H9 (cell line): ENCODE data around the gene PNMT. TPM values are rescaled to one million over a fixed set of nuclear protein-coding genes. Genes with fewer than 3 reads are reported as not detected.

ENCODE experiments used
- DNase-seq: peaks from one replicate; pipeline ENCODE4 v3.0.0-alpha.2; 2017
- H2AFZ ChIP-seq: one replicate; pipeline ENCODE4 v1.6.1; 2013; ENCODE audit warnings: mild to moderate bottlenecking, low read length, control low read depth, moderate library complexity
- H2AK5ac ChIP-seq: 2 replicates; pipeline ENCODE4 v1.6.1; 2013; ENCODE audit warnings: low read length, control low read depth, mixed read lengths; ENCODE audit not compliant: insufficient read length
- H2BK120ac ChIP-seq: one replicate; pipeline ENCODE4 v1.6.1; 2013; ENCODE audit warnings: low read depth, mild to moderate bottlenecking, low read length, control low read depth, inconsistent platforms; ENCODE audit not compliant: poor library complexity, severe bottlenecking
- H2BK12ac ChIP-seq: 2 replicates; pipeline ENCODE4 v1.6.1; 2013; ENCODE audit warnings: low read length, control low read depth, mixed read lengths, low read depth; ENCODE audit not compliant: insufficient read length
- H2BK15ac ChIP-seq: 2 replicates; pipeline ENCODE4 v1.6.1; 2013; ENCODE audit warnings: low read depth, low read length, control low read depth
- H2BK20ac ChIP-seq: one replicate; pipeline ENCODE4 v1.6.1; 2013; ENCODE audit warnings: low read depth, mild to moderate bottlenecking, low read length, control low read depth, inconsistent platforms; ENCODE audit not compliant: poor library complexity, severe bottlenecking
- H2BK5ac ChIP-seq: 2 replicates; pipeline ENCODE4 v1.6.1; 2013; ENCODE audit warnings: low read length, control low read depth, mixed read lengths; ENCODE audit not compliant: insufficient read length
- H3K14ac ChIP-seq: 2 replicates; pipeline ENCODE4 v1.6.1; 2013; ENCODE audit warnings: low read length, control low read depth; ENCODE audit not compliant: insufficient read depth
- H3K18ac ChIP-seq: 2 replicates; pipeline ENCODE4 v1.6.1; 2013; ENCODE audit warnings: low read depth, mild to moderate bottlenecking, mixed read lengths, low read length, control low read depth; ENCODE audit not compliant: insufficient read length
- H3K23ac ChIP-seq: 2 replicates; pipeline ENCODE4 v1.6.1; 2013; ENCODE audit warnings: low read length, control low read depth, mixed read lengths, low read depth; ENCODE audit not compliant: insufficient read length
- H3K23me2 ChIP-seq: 2 replicates; pipeline ENCODE4 v1.6.1; 2013; ENCODE audit warnings: low read depth, mild to moderate bottlenecking, mixed read lengths, low read length, control low read depth; ENCODE audit not compliant: insufficient read length, poor library complexity, severe bottlenecking
- H3K27ac ChIP-seq: 2 replicates; pipeline ENCODE4 v1.5.1; 2013; ENCODE audit warnings: low read length, control low read depth, mixed read lengths, low read depth; ENCODE audit not compliant: insufficient read length
- H3K27me3 ChIP-seq: 2 replicates; pipeline ENCODE4 v1.6.1; 2013; ENCODE audit warnings: low read length, control low read depth, inconsistent platforms; ENCODE audit not compliant: insufficient read depth
- H3K4ac ChIP-seq: 2 replicates; pipeline ENCODE4 v1.6.1; 2013; ENCODE audit warnings: low read depth, mild to moderate bottlenecking, control low read depth, inconsistent platforms, low read length, moderate library complexity
- H3K4me1 ChIP-seq: 2 replicates; pipeline ENCODE4 v1.6.1; 2013; ENCODE audit warnings: low read length, control low read depth, inconsistent platforms; ENCODE audit not compliant: insufficient read depth
- H3K4me2 ChIP-seq: 2 replicates; pipeline ENCODE4 v1.6.1; 2013; ENCODE audit warnings: low read length, control low read depth, mixed read lengths; ENCODE audit not compliant: insufficient read length, insufficient read depth
- H3K56ac ChIP-seq: 2 replicates; pipeline ENCODE4 v1.6.1; 2013; ENCODE audit warnings: low read depth, mild to moderate bottlenecking, mixed read lengths, low read length, control low read depth; ENCODE audit not compliant: insufficient read length
- H3K79me1 ChIP-seq: 2 replicates; pipeline ENCODE4 v1.6.1; 2013; ENCODE audit warnings: low read depth, mild to moderate bottlenecking, moderate library complexity, low read length, control low read depth, inconsistent platforms; ENCODE audit not compliant: insufficient read depth, poor library complexity, severe bottlenecking
- H3K79me2 ChIP-seq: 2 replicates; pipeline ENCODE4 v1.6.1; 2013; ENCODE audit warnings: low read length, control low read depth, inconsistent platforms; ENCODE audit not compliant: insufficient read depth
- H3K9ac ChIP-seq: 2 replicates; pipeline ENCODE4 v1.6.1; 2013; ENCODE audit warnings: low read length, control low read depth, mixed read lengths; ENCODE audit not compliant: insufficient read length; ENCODE audit errors: extremely low read depth
- H3K9me3 ChIP-seq: one replicate; pipeline ENCODE4 v1.6.1; 2013; ENCODE audit warnings: low read depth, low read length, inconsistent platforms; ENCODE audit not compliant: control insufficient read depth
- H3T11ph ChIP-seq: one replicate; pipeline ENCODE4 v1.6.1; 2013; ENCODE audit warnings: mild to moderate bottlenecking, low read length, control low read depth, inconsistent platforms
- H4K20me1 ChIP-seq: one replicate; pipeline ENCODE4 v1.6.1; 2013; ENCODE audit not compliant: control insufficient read depth, insufficient read length, insufficient read depth
- H4K5ac ChIP-seq: 2 replicates; pipeline ENCODE4 v1.6.1; 2013; ENCODE audit warnings: low read depth, mild to moderate bottlenecking, mixed read lengths, low read length, control low read depth; ENCODE audit not compliant: insufficient read length
- H4K8ac ChIP-seq: replicated peaks from 2 replicates; pipeline ENCODE4 v1.6.1; 2013; ENCODE audit warnings: low read length, control low read depth, mixed read lengths, low read depth; ENCODE audit not compliant: insufficient read length
- H4K91ac ChIP-seq: 2 replicates; pipeline ENCODE4 v1.6.1; 2013; ENCODE audit warnings: low read depth, mild to moderate bottlenecking, moderate library complexity, mixed read lengths, low read length, control low read depth; ENCODE audit not compliant: insufficient read length
- H3K27ac Mint-ChIP-seq, 3 experiments: 2 replicates in 2 of 3; 3 replicates in 1 of 3; pipeline ENCODE4 v1.8.0; 2020 to 2021; ENCODE audit warnings: mixed read lengths in 3 of 3, mild to moderate bottlenecking in 1 of 3, moderate library complexity in 1 of 3
- H3K27me3 Mint-ChIP-seq: 2 replicates; pipeline ENCODE4 v1.8.0; 2021; ENCODE audit warnings: low read depth, mild to moderate bottlenecking, moderate library complexity, mixed read lengths
- H3K36me3 Mint-ChIP-seq, 3 experiments: 2 replicates in 2 of 3; 3 replicates in 1 of 3; pipeline ENCODE4 v1.8.0; 2020 to 2021; ENCODE audit warnings: low read depth in 3 of 3, mixed read lengths in 3 of 3; ENCODE audit not compliant: insufficient read depth in 1 of 3
- H3K4me1 Mint-ChIP-seq, 2 experiments: 2 replicates each; pipeline ENCODE4 v1.8.0; 2020; ENCODE audit warnings: mixed read lengths in 2 of 2
- H3K4me3 Mint-ChIP-seq, 2 experiments: 2 replicates in 1 of 2; 3 replicates in 1 of 2; pipeline ENCODE4 v1.8.0; 2020 to 2021; ENCODE audit warnings: mild to moderate bottlenecking in 2 of 2, mixed read lengths in 2 of 2, moderate library complexity in 1 of 2
- H3K9me3 Mint-ChIP-seq, 2 experiments: 2 replicates in 1 of 2; 3 replicates in 1 of 2; pipeline ENCODE4 v1.8.0; 2020; ENCODE audit warnings: mild to moderate bottlenecking in 2 of 2, mixed read lengths in 2 of 2, moderate library complexity in 1 of 2
- WGBS: extraction: QIAGEN DNeasy Blood & Tissue Kit; methylation state at CpG from one replicate; pipeline ENCODE4 v1.1.7; 2013; ENCODE audit warnings: missing lambda C conversion rate, low lambda C conversion rate, mixed read lengths; ENCODE audit not compliant: insufficient read length; ENCODE audit errors: extremely low coverage; 5-methylcytosine and 5-hydroxymethylcytosine counted together
- total RNA-seq: library from RNA; stranded (reverse); gene quantifications from 2 replicates; pipeline ENCODE4 v1.2.1, GENCODE V29; 2021
- TF ChIP-seq, protein P1 (sequence below): fragments of 200-600 bp; sonication (generic); conservative IDR thresholded peaks from 3 replicates; pipeline ENCODE4 v1.8.0; 2021; ENCODE audit warnings: antibody characterized with exemption, mild to moderate bottlenecking

Gene PNMT
- total RNA-seq, 1 experiment from 2014 or later: 2.1 TPM

DNA sequence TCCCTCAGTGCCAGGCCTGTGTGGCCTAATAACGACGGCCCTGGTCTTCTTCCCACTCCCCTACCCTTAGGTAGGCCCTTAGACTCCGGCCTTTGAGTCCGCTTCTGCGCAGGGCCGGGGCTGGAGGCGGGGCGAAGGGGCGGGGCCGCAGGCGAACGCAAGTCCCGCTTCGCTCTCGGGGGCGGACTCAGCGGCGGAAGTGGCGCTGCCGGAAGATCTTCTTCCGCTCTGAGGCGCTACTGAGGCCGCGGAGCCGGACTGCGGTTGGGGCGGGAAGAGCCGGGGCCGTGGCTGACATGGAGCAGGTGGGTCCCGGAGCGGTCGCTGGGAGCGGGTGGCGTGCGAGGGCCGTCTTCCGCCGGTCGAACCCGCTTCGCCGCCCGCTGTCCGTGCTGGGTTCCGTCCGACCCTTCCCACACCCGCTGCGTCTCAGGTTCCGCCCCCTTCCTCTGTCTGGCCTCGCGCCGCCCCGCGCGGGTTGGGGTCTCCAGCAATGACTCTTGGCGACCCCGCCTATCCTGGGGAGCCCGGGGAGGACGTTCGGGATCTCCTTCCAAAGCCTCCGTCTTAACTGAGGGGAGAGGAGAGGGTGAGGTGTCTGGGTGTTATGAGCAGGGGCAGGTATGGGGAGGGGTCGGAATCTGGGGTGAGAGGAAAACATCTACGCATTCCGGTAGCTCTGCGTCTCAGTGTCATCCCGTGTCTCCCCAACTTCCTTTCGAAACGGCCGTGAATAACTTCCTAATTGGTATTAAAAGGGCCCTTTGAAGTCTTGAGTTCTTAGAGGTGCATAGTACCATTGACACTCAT lies 31.1 kb upstream of the PNMT start, which contains the start of gene STARD3:
Gene STARD3 (plus strand): TSS at position 218 of the 810 bp plus-strand sequence. CDS start 16,388 bp downstream, outside the sequence.
- Mint-ChIP-seq H3K4me1 (peaks cover 61 to 62% of the 10 kb centered on the region in 2 experiments), H3K4me3 (peak within 1 kb of the TSS; percentile 91 to 96), H3K36me3 (peaks cover 0 to 3% (median 0%) of the 10 kb centered on the region in 3 experiments; a peak in 3 of 7 replicates), H3K27me3 (no peaks in the 10 kb centered on the region), H3K9me3 (no peaks in the 10 kb centered on the region), H3K27ac (peak within 1 kb of the TSS; percentile 42 to 91 (median 75); a peak in 5 of 7 replicates)
- no peak within 1 kb of the TSS for H3K23ac ChIP-seq
- H3K9ac ChIP-seq: peak within 1 kb of the TSS; percentile 57
- H2BK20ac ChIP-seq: no peak within 1 kb of the TSS
- H3K18ac ChIP-seq: peak within 1 kb of the TSS; percentile 47
- H3K4me1 ChIP-seq: peaks cover 12% of the 10 kb centered on the region; the same call in 1 of the 2 replicates
- H4K5ac ChIP-seq: no peak within 1 kb of the TSS
- no peaks in the 10 kb centered on the region; the same call in 1 of the 2 replicates for H3K79me2 ChIP-seq
- no peak within 1 kb of the TSS for H2BK5ac ChIP-seq
- H3T11ph ChIP-seq: no peak within 1 kb of the TSS
- H3K4me2 ChIP-seq: peak within 1 kb of the TSS; percentile 99
- no peak within 1 kb of the TSS for H4K8ac ChIP-seq
- peak; percentile 97 for DNase-seq
- no peak within 1 kb of the TSS for H2BK12ac ChIP-seq
- no peak within 1 kb of the TSS; the same call in 1 of the 2 replicates for H2BK15ac ChIP-seq
- no peaks in the 10 kb centered on the region for H3K79me1 ChIP-seq
- no peak within 1 kb of the TSS for H2AFZ ChIP-seq
- H2AK5ac ChIP-seq: no peak within 1 kb of the TSS
- no peak within 1 kb of the TSS for H3K56ac ChIP-seq
- TF ChIP-seq, protein P1, sequence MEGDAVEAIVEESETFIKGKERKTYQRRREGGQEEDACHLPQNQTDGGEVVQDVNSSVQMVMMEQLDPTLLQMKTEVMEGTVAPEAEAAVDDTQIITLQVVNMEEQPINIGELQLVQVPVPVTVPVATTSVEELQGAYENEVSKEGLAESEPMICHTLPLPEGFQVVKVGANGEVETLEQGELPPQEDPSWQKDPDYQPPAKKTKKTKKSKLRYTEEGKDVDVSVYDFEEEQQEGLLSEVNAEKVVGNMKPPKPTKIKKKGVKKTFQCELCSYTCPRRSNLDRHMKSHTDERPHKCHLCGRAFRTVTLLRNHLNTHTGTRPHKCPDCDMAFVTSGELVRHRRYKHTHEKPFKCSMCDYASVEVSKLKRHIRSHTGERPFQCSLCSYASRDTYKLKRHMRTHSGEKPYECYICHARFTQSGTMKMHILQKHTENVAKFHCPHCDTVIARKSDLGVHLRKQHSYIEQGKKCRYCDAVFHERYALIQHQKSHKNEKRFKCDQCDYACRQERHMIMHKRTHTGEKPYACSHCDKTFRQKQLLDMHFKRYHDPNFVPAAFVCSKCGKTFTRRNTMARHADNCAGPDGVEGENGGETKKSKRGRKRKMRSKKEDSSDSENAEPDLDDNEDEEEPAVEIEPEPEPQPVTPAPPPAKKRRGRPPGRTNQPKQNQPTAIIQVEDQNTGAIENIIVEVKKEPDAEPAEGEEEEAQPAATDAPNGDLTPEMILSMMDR: peak; percentile 26; the same call in 1 of the 3 replicates
- peak within 1 kb of the TSS; percentile 74 for H3K14ac ChIP-seq
- no peaks in the 10 kb centered on the region for H4K20me1 ChIP-seq
- no CpG with 5 or more reads among the region's 69 CpGs for WGBS
- no peaks in the 10 kb centered on the region for H3K9me3 ChIP-seq
- no peaks in the 10 kb centered on the region for H3K27me3 ChIP-seq
- no peak within 1 kb of the TSS for H3K27ac ChIP-seq
- no peak within 1 kb of the TSS for H4K91ac ChIP-seq
- peaks cover 8% of the 10 kb centered on the region for H3K23me2 ChIP-seq
- H3K4ac ChIP-seq: no peak within 1 kb of the TSS
- H2BK120ac ChIP-seq: no peak within 1 kb of the TSS
